AG04449 (cell line): Measurements from ENCODE around the gene GRPEL1.

ENCODE experiments used
- CTCF ChIA-PET: fragments of 350-600 bp; formaldehyde crosslinking; extraction: SDS; loops from one replicate; lab custom pipeline; 2021; ENCODE audit warnings: antibody characterized with exemption; lab: Yijun Ruan, JAX
- POLR2A ChIA-PET: fragments of 400-600, 350-600 bp; formaldehyde crosslinking; extraction: SDS; loops from one replicate; lab custom pipeline; 2020; ENCODE audit warnings: antibody characterized with exemption, inconsistent platforms; lab: Yijun Ruan, JAX
- DNase-seq: peaks from one replicate; pipeline ENCODE4 v3.0.0-alpha.2; 2010; ENCODE audit warnings: low read depth, low spot score
- H3K4me3 ChIP-seq: 2 replicates; pipeline ENCODE4 v1.5.1; 2011; ENCODE audit warnings: low read depth, mild to moderate bottlenecking, control low read depth, low read length
- TF ChIP-seq, protein P1 (sequence below): IDR thresholded peaks from one replicate; pipeline ENCODE4 v1.5.1; 2011; ENCODE audit warnings: mild to moderate bottlenecking, moderate library complexity, low read length, control low read depth, inconsistent platforms; ENCODE audit not compliant: insufficient read depth; ENCODE audit errors: missing control alignments

The GRPEL1 gene

DNA sequence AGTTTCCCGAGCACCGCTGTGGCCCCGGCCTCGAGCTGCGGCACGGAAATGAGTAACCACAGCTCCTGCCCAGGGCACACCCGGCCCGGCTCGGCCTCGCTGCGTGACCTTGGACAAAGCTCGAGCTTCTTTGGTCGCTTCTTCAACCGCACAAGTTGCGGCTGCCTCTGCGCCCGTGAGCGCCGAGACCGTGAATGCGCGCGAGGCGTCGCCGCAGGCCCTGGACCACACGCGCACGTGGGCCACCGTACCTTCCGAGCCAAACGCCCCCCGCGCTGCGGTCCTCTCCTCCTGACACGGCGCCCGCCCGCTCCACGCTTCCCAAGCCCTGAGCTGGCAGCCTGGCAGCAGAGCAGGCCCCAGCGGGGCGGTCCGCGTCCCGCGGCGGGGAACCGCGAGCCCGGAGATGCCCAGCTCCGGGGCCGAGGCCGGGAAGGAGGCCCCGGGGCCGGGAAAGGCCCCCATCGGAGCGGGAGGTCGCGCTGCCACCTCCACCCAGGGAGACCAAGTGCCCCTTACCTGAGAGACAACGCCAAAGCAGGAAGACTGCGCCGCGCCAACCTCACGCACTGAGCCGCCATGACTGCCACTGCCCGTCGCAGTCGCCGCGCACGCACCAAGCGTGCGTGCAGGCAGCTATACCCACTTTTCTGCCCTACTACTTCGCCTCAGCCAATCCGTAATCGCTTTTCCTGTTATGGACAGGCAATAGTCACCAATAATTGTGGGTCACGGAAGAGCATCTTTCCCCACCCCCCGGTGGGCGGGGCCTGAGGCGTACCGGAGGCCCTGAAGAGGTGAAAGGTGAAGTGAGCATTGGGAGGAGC, at the start of gene GRPEL1:
Gene GRPEL1, minus strand, starts transcription at position 613 of the 827 bp plus-strand sequence. Its CDS starts 32 bp downstream, at position 581.
- TF ChIP-seq, protein P1, sequence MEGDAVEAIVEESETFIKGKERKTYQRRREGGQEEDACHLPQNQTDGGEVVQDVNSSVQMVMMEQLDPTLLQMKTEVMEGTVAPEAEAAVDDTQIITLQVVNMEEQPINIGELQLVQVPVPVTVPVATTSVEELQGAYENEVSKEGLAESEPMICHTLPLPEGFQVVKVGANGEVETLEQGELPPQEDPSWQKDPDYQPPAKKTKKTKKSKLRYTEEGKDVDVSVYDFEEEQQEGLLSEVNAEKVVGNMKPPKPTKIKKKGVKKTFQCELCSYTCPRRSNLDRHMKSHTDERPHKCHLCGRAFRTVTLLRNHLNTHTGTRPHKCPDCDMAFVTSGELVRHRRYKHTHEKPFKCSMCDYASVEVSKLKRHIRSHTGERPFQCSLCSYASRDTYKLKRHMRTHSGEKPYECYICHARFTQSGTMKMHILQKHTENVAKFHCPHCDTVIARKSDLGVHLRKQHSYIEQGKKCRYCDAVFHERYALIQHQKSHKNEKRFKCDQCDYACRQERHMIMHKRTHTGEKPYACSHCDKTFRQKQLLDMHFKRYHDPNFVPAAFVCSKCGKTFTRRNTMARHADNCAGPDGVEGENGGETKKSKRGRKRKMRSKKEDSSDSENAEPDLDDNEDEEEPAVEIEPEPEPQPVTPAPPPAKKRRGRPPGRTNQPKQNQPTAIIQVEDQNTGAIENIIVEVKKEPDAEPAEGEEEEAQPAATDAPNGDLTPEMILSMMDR, result no peak
- peak; percentile 96 for DNase-seq
- ChIA-PET CTCF (interaction anchor here (0.7 to 11.8 kb wide), 14 partner anchors 9 to 358 kb away, joined by 3 to 173 read pairs (median 26); partner anchors contain the start of genes BLOC1S4, MRFAP1L1, TADA2B and TBC1D14), POLR2A (interaction anchor here (0.6 to 2.1 kb wide), 15 partner anchors 9 to 352 kb away, joined by 3 to 11 read pairs (median 4); partner anchors contain the start of genes BLOC1S4, TADA2B and TBC1D14)
- peak within 1 kb of the TSS; percentile 89 for H3K4me3 ChIP-seq

- TF ChIP-seq, protein P1, result no peak
- ChIA-PET POLR2A (no interaction called here), CTCF (interaction anchor here (2.0 kb wide), 1 partner anchor 15 kb away, joined by 12 read pairs; no protein-coding TSS in a partner anchor)
- DNase-seq, result no peak
- H3K4me3 ChIP-seq, result no peak overlapping the region
Observed at GRCh38 chr4:7116705-7117104, 48.8 kb upstream of the GRPEL1 start.

- TF ChIP-seq, protein P1, result no peak
- ChIA-PET CTCF (interaction anchor here (1.4 to 2.0 kb wide), 2 partner anchors 14 to 16 kb away, joined by 3 to 12 read pairs; no protein-coding TSS in a partner anchor), POLR2A (no interaction called here)
- H3K4me3 ChIP-seq, result no peak overlapping the region
- no peak for DNase-seq
Observed at GRCh38 chr4:7115557-7116340, 47.9 kb upstream of the GRPEL1 start.

GRCh38 chr4:7112656-7113055, 44.8 kb upstream of the GRPEL1 start:
- no peak overlapping the region for H3K4me3 ChIP-seq
- ChIA-PET POLR2A (no interaction called here), CTCF (interaction anchor here (1.8 kb wide), 1 partner anchor 10 kb away, joined by 7 read pairs; no protein-coding TSS in a partner anchor)
- TF ChIP-seq, protein P1, result no peak
- DNase-seq, result no peak

DNA sequence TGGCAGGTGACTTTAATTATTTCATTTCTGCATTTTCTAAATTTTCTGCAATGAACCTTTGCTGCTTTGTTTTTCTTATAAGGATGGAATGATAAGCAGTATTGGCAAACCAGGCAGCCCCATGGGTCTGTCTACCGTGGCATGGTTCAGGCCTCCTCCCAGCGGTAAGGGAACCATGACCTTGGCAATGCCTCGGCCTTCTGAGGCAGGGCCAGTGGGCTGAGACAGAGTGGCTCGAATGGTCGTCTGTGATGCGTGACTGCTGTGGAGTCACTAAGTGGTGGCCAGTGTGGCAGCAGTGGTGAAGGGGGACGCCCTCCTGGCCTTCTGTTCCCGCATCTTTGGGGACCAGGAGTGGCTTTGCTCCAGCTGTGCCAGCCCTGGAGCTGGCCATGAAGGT, 43.6 kb upstream of the GRPEL1 start:
- no peak for DNase-seq
- no peak overlapping the region for H3K4me3 ChIP-seq
- ChIA-PET POLR2A (no interaction called here), CTCF (interaction anchor here (1.8 kb wide), 1 partner anchor 9 kb away, joined by 7 read pairs; no protein-coding TSS in a partner anchor)
- TF ChIP-seq, protein P1, result no peak
